HG02981 (cell line): ENCODE results near the gene CACNA1A.

Source experiments
- ATAC-seq: cut with Tn5 transposase; IDR thresholded peaks from one replicate; pipeline ENCODE4 v1.9.1; 2021; ENCODE audit warnings: mild to moderate bottlenecking, moderate library complexity; ENCODE audit not compliant: unreplicated experiment

Gene CACNA1A

DNA sequence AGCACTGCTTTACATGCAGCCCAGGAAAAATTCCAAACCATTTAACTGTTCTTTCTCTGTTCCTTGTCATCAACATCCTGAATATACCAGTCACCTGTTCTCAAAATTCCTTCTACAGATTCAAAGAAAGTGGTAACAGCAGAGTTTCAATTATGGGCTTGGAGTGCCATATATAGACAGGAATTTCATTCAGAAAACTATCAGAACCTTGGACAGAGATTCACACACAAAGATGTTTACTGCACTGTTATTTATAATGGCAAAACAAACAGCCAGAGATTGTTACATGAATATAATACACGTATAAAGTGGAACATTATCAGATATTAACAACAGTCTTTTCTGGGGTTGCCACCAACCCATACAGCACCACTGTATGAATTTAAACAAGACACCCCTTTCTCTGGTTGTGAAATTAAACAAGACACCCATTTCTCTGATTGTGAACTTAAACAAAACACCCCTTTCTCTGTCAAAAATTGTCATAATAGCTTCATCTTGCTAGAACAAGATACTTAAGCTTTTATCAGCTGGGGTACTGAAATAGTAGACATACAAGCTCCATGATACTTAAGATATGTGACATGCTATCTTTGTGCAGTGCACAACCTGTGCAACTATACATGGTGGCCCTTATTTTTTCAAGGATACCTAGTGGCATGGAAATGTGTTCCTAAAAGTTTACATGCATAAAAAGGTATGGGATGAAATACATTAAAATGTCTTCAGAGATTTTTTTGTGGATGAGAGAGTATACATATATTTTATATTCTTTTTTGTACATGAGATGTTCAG, 12.6 kb downstream of the CACNA1A start:
- ATAC-seq: no peak

- no peak for ATAC-seq
Measured at GRCh38 chr19:13492128-13492527, 14.2 kb downstream of the CACNA1A start.

DNA sequence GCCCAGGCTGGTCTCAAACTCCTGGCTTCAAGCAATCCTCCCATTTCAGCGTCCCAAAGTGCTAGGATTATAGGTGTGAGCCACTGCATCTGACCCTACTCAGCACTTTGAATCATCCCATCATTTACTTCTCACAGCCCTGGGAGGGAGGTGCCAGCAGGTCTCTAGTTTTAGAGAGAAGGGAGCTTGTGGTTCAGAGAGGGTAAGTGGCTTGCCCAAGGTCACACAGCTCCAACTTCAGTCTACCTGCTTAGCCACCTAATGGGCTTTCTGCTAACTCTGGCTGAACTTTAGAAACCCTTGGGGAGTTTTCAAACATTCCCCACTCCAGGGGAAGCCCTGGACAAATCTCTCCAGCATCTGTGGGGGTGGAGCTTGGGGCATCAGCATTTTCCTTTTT, 18.3 kb downstream of the CACNA1A start:
- ATAC-seq: no peak

- no peak for ATAC-seq
Measured at GRCh38 chr19:13484166-13484565, 22.1 kb downstream of the CACNA1A start.

GRCh38 chr19:13483215-13483614, 23.1 kb downstream of the CACNA1A start:
- no peak for ATAC-seq

- ATAC-seq: no peak
Measured at GRCh38 chr19:13478576-13478975, 27.7 kb downstream of the CACNA1A start.

- no peak for ATAC-seq
Measured at GRCh38 chr19:13476071-13476470, 30.2 kb downstream of the CACNA1A start.

- ATAC-seq: no peak
Measured at GRCh38 chr19:13475044-13475443, 31.2 kb downstream of the CACNA1A start.

- ATAC-seq: no peak
Measured at GRCh38 chr19:13466697-13467096, 39.6 kb downstream of the CACNA1A start.

GRCh38 chr19:13463296-13463695, 43.0 kb downstream of the CACNA1A start:
- no peak for ATAC-seq

DNA sequence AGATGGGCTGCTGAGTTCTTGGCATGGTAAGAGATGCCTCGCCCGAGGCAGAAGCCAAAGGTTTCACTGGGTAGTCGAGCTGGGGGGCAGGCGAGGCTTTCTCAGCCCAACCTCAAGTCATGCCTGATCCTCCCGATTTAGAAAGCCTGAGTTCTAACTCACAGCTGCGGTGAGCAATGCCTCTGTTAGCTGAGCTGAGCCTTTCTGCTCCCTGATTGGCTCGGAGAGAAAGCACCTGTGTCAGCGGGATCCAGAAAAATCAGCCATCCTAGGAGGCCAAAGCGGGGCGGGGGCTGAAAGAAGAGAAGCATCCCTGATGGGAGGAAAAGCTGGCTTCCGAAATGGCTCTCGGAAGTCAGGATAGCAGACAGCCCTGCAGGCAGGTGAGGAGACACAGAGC, 44.7 kb downstream of the CACNA1A start:
- no peak for ATAC-seq

DNA sequence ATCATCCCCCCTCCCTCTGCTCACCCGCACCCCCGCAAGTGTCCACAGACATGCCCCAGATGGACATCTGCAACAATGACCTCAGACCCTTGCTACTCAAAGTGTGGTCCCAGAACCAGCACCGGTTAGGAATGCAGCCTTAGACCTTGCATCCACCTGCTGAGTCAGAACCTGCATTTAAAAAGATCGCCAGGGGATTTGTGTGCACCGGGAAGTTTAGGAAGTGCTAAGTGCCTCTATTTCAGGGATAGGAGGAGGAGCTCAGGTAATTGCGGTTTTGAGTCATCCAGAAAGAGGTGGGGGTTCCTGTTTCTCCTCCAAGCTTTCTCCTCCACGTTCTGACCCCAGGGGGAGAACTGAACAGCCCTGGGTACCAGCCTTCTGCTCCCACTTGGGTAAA, 46.2 kb downstream of the CACNA1A start:
- ATAC-seq: no peak

GRCh38 chr19:13459351-13459750, 46.9 kb downstream of the CACNA1A start:
- ATAC-seq: no peak

DNA sequence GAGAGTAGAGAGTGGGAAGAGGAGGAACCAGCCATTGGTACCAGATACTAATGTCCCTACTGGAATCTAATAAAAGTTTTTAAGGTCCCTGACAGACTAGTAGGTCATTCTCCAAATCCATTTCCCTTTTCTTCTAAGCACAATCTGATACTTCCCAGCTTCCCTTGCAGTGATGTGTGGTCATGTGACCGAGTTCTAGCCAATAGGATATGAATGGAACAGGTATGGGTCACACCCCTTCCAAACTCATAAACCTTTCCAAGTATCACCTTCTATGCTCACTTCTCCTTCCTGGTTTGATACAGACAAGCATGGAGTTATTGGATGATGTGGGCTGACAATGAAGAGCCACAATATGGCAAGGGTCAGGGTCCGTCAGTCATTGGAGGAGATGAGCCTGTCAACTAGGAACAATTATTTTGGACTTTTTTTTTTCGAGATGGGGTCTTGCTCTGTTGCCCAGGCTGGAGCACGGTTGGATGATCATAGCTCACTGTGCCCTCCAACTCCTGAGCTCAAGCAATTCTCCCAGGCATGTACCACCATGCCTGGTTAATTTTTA, 54.8 kb downstream of the CACNA1A start:
- ATAC-seq: no peak

- ATAC-seq: no peak
Measured at GRCh38 chr19:13447978-13448377, 58.3 kb downstream of the CACNA1A start.

- ATAC-seq: no peak
Measured at GRCh38 chr19:13441810-13442512, 64.3 kb downstream of the CACNA1A start.

- ATAC-seq: no peak
Measured at GRCh38 chr19:13437919-13438618, 68.2 kb downstream of the CACNA1A start.

DNA sequence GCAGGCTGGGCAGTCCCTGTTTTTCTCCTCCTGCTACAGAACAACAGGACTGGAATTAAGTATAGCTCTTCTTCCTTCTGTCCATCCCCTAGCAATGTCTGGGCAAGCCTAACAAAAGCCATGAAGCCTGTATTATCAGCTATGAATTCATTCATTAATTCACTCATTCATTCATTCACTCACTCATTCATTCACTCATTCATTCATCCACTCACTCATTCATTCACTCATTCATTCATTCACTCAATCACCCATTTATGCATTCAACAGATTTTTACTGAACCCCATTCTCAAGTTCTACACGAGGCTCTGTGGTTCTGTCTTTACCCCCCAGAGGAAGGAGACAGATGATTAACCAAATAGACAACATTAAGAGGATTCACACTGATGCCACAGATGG, 69.9 kb downstream of the CACNA1A start:
- no peak for ATAC-seq

- no peak for ATAC-seq
Measured at GRCh38 chr19:13430790-13431582, 75.3 kb downstream of the CACNA1A start.

DNA sequence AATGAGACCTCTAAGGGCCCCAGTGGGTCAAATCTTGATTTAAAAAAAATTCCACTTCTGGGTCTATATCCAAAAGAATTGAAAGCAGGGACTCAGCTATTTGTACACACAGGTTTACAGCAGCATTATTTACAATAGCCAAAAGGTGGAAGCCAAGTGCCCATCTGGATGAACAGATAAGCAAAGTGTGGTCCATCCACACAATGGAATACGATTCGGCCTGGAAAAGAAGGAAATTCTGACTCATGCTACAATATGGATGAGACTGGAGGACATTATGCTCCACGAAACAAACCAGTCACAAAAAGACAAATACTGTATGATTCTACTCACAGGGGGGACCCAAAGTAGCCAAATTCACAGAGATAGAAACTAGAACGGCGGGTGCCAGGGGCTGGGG, 76.7 kb downstream of the CACNA1A start:
- no peak for ATAC-seq

DNA sequence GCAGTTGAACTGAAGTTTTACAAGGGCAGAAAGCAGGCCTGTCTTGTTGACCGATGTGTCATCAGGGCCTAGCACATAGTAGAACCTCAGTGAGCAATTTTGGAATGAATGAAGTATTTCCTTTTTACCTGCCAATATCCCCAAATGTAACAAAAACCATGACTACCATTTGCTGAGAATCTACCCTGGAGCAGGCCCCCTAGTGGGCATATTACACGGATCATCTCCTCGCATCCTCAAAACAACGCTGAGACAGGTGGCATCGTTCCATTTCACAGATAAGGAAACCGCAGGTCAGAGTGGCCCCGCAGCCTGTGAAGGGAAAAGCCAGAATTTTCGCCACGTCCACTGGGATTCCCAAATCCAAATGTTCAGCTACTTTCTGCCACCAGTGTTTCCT, 77.9 kb downstream of the CACNA1A start:
- ATAC-seq: no peak
